HCT116 (cell line): Measurements from ENCODE around the gene C22orf39. TPM values are rescaled to one million over a fixed set of nuclear protein-coding genes. Genes with fewer than 3 reads are reported as not detected.

Experiments
- ATAC-seq: fragments of 200-7000 bp; cut with Tn5 transposase; 2 replicates; pipeline ENCODE4 v1.9.1; 2020; ENCODE audit warnings: mild to moderate bottlenecking, moderate library complexity
- BruUV-seq: library from RNA; stranded (reverse); fragments of 400-500 nt; replicated peaks from 2 replicates; lab custom pipeline; 2021; lab: Mats Ljungman, UMichigan
- CTCF ChIA-PET: fragments of 300-600 bp; sonication (Branson Sonifier 250); formaldehyde crosslinking; loops from one replicate; lab custom pipeline; 2021; ENCODE audit warnings: antibody characterized with exemption; lab: Charles Lee
- POLR2A ChIA-PET: fragments of 300-600, 350-600 bp; sonication (Branson Sonifier 250); formaldehyde crosslinking; loops from one replicate; lab custom pipeline; 2021; ENCODE audit warnings: antibody characterized with exemption; lab: Charles Lee
- RAD21 ChIA-PET, 2 experiments: fragments of 300-600 bp; sonication (Branson Sonifier 250); formaldehyde crosslinking; loops; one replicate each; lab custom pipeline; 2023; ENCODE audit warnings: low total read pairs in 2 of 2; ENCODE audit not compliant: uncharacterized antibody in 2 of 2, unreplicated experiment in 2 of 2, low non-redundant PET in 1 of 2; lab: Charles Lee
- DNase-seq: peaks from one replicate; pipeline ENCODE4 v3.0.0-alpha.2; 2010; ENCODE audit warnings: low read depth, low spot score
- H2AFZ ChIP-seq: fragments of 200-600 bp; shearing (Covaris generic), sonication (generic); 2 replicates; pipeline ENCODE4 v1.6.1; 2017; ENCODE audit warnings: low read depth, mixed run types, mixed read lengths, antibody characterized with exemption, low read length; ENCODE audit not compliant: poor library complexity, severe bottlenecking
- H3K27ac ChIP-seq: 2 replicates; pipeline ENCODE4 v1.5.1; 2012; ENCODE audit warnings: low read depth, low read length
- H3K27me3 ChIP-seq: fragments of 200-600 bp; sonication (generic); 2 replicates; pipeline ENCODE4 v1.6.1; 2016; ENCODE audit warnings: mixed run types, low read length, mixed read lengths; ENCODE audit not compliant: insufficient read depth
- H3K36me3 ChIP-seq, 2 experiments: fragments of 200-500 bp in 1 of 2; fragments of 200-600 bp in 1 of 2; sonication (Bioruptor generic) in 1 of 2; sonication (generic) in 1 of 2; 2 replicates each; pipeline versions ENCODE4 v1.5.1 to v1.6.1; 2014 to 2016; ENCODE audit warnings: low read length in 2 of 2, inconsistent platforms in 1 of 2, mixed read lengths in 1 of 2, mixed run types in 1 of 2; ENCODE audit not compliant: insufficient read depth in 2 of 2, control insufficient read depth in 1 of 2
- H3K4me1 ChIP-seq, 2 experiments: fragments of 200-600 bp in 1 of 2; sonication (generic) in 1 of 2; 2 replicates each; pipeline versions ENCODE4 v1.5.1 to v1.6.1; 2012 to 2017; ENCODE audit warnings: low read length in 2 of 2, inconsistent platforms in 1 of 2, mild to moderate bottlenecking in 1 of 2, mixed read lengths in 1 of 2, mixed run types in 1 of 2, moderate library complexity in 1 of 2; ENCODE audit not compliant: insufficient read depth in 2 of 2, control insufficient read depth in 1 of 2
- H3K4me2 ChIP-seq: fragments of 200-600 bp; sonication (generic); 2 replicates; pipeline ENCODE4 v1.6.1; 2017; ENCODE audit warnings: mixed run types, low read length, mixed read lengths
- H3K4me3 ChIP-seq, 2 experiments: fragments of 200-600 bp in 1 of 2; sonication (generic) in 1 of 2; replicated peaks in 1 of 2; 2 replicates each; pipeline ENCODE4 v1.5.1; 2011 to 2016; ENCODE audit warnings: low read length in 2 of 2, control low read depth in 1 of 2, low read depth in 1 of 2, mild to moderate bottlenecking in 1 of 2, mixed read lengths in 1 of 2, mixed run types in 1 of 2
- H3K79me2 ChIP-seq: fragments of 200-600 bp; sonication (generic); 2 replicates; pipeline ENCODE4 v1.6.1; 2017; ENCODE audit warnings: mild to moderate bottlenecking, mixed run types, low read length, moderate library complexity, mixed read lengths; ENCODE audit not compliant: insufficient read depth
- H3K9ac ChIP-seq: fragments of 200-600 bp; sonication (generic); 2 replicates; pipeline ENCODE4 v1.6.1; 2016; ENCODE audit warnings: low read length, mixed read lengths
- H3K9me2 ChIP-seq: fragments of 200-600 bp; sonication (generic), shearing (Covaris generic); 2 replicates; pipeline ENCODE4 v1.6.1; 2017; ENCODE audit warnings: mixed run types, mild to moderate bottlenecking, moderate library complexity; ENCODE audit not compliant: insufficient read depth
- H3K9me3 ChIP-seq, 2 experiments: fragments of 200-500 bp in 1 of 2; fragments of 200-600 bp in 1 of 2; sonication (Bioruptor generic) in 1 of 2; sonication (generic) in 1 of 2; 2 replicates each; pipeline ENCODE4 v1.6.1; 2014 to 2017; ENCODE audit warnings: low read length in 2 of 2, mixed read lengths in 2 of 2, inconsistent platforms in 1 of 2, low read depth in 1 of 2, mild to moderate bottlenecking in 1 of 2, mixed run types in 1 of 2, moderate library complexity in 1 of 2; ENCODE audit not compliant: control insufficient read depth in 1 of 2, insufficient read depth in 1 of 2
- H4K20me1 ChIP-seq: fragments of 200-600 bp; sonication (generic), shearing (Covaris generic); 2 replicates; pipeline ENCODE4 v1.6.1; 2017; ENCODE audit warnings: mixed run types, mild to moderate bottlenecking, moderate library complexity; ENCODE audit not compliant: insufficient read depth
- ELF1 ChIP-seq: IDR thresholded peaks from 2 replicates; pipeline ENCODE4 v1.6.1; 2012; ENCODE audit warnings: low read depth, borderline replicate concordance
- POLR2A ChIP-seq: IDR thresholded peaks from 2 replicates; pipeline ENCODE4 v1.7.0; 2011; ENCODE audit warnings: borderline replicate concordance; ENCODE audit not compliant: insufficient read depth, insufficient read length; ENCODE audit errors: extremely low read depth
- REST ChIP-seq: IDR thresholded peaks from 2 replicates; pipeline ENCODE4 v1.6.1; 2012; ENCODE audit warnings: low read depth
- YY1 ChIP-seq: IDR thresholded peaks from 2 replicates; pipeline ENCODE4 v1.6.1; 2011; ENCODE audit warnings: low read length, low read depth, moderate library complexity, mild to moderate bottlenecking; ENCODE audit not compliant: insufficient replicate concordance; ENCODE audit errors: extremely low read depth
- ZBTB33 ChIP-seq: IDR thresholded peaks from 2 replicates; pipeline ENCODE4 v1.6.1; 2011; ENCODE audit warnings: mild to moderate bottlenecking, low read length, moderate library complexity; ENCODE audit not compliant: insufficient replicate concordance; ENCODE audit errors: extremely low read depth
- intact Hi-C: fragments of 100-400 bp; cut with micrococcal nuclease; formaldehyde crosslinking; loops from 2 replicates; pipeline ENCODE4 v1.10.0; 2022
- total RNA-seq: library from RNA; stranded (reverse); gene quantifications from one replicate; pipeline ENCODE4 v1.2.1, GENCODE V29; 2021; ENCODE audit not compliant: unreplicated experiment

The C22orf39 gene
- total RNA-seq, 1 experiment from 2014 or later = 17.7 TPM

GRCh38 chr22:19442166-19442565 lies 5.3 kb downstream of the C22orf39 start:
- no peak overlapping the region for H2AFZ ChIP-seq
- no peak overlapping the region for H3K27ac ChIP-seq
- H3K79me2 ChIP-seq = peaks cover 58% of the 10 kb centered on the region
- POLR2A ChIA-PET = no interaction called here
- intact Hi-C loops = no loop called here
- DNase-seq (no peak), ATAC-seq (no peak)
- H4K20me1 ChIP-seq = peaks cover 3% of the 10 kb centered on the region; the same call in 1 of the 2 replicates
- RAD21 ChIA-PET = no interaction called here
- peaks cover 7 to 9% of the 10 kb centered on the region in 2 experiments; a peak in 3 of 4 replicates for H3K4me1 ChIP-seq
- H3K27me3 ChIP-seq = no peaks in the 10 kb centered on the region
- H3K9me2 ChIP-seq = no peaks in the 10 kb centered on the region
- CTCF ChIA-PET = no interaction called here
- no peaks in the 10 kb centered on the region for H3K9me3 ChIP-seq
- TF ChIP-seq POLR2A (no peak), YY1 (no peak), ELF1 (no peak), ZBTB33 (no peak), REST (no peak)
- no peak overlapping the region for H3K4me3 ChIP-seq
- H3K4me2 ChIP-seq = no peak overlapping the region
- peaks cover 3 to 20% of the 10 kb centered on the region in 2 experiments; a peak in 3 of 4 replicates for H3K36me3 ChIP-seq
- no TSS peak for BruUV-seq
- no peak overlapping the region for H3K9ac ChIP-seq
